AG04450 (cell line): ENCODE results near the gene CDX1. TPM values are rescaled to one million over a fixed set of nuclear protein-coding genes. Genes with fewer than 3 reads are reported as not detected.

Source experiments
- CTCF ChIA-PET: fragments of 300-600, 350-600 bp; formaldehyde crosslinking; extraction: SDS; loops from one replicate; lab custom pipeline; 2022; ENCODE audit warnings: antibody characterized with exemption, inconsistent platforms; lab: Charles Lee
- POLR2A ChIA-PET: fragments of 350-600 bp; formaldehyde crosslinking; extraction: SDS; loops from one replicate; lab custom pipeline; 2021; ENCODE audit warnings: antibody characterized with exemption, inconsistent platforms; lab: Yijun Ruan, JAX
- DNase-seq: peaks from one replicate; pipeline ENCODE4 v3.0.0-alpha.2; 2011; ENCODE audit warnings: low read depth, low spot score
- H3K27ac ChIP-seq: one replicate; pipeline ENCODE4 v1.5.1; 2012; ENCODE audit warnings: low read depth, low read length, control low read depth
- H3K27me3 ChIP-seq: one replicate; pipeline ENCODE4 v1.6.0; 2012; ENCODE audit warnings: low read length; ENCODE audit not compliant: control insufficient read depth, insufficient read depth
- H3K4me3 ChIP-seq: 2 replicates; pipeline ENCODE4 v1.5.1; 2011; ENCODE audit warnings: mild to moderate bottlenecking, low read depth, low read length, control low read depth
- H3K9me3 ChIP-seq: 2 replicates; pipeline ENCODE4 v1.5.1; 2012; ENCODE audit warnings: low read length; ENCODE audit not compliant: control insufficient read depth, insufficient read depth
- CTCF ChIP-seq: IDR thresholded peaks from 2 replicates; pipeline ENCODE4 v1.5.1; 2011; ENCODE audit warnings: low read depth, low read length, control low read depth, inconsistent platforms
- polyA plus RNA-seq: library from polyadenylated mRNA; depleted of rRNA; stranded (reverse); fragments of >200 nt; gene quantifications from 2 replicates; pipeline ENCODE4 v1.2.3, GENCODE V29; 2011

The CDX1 gene
- polyA plus RNA-seq, 1 experiment, result 0.30 TPM

GRCh38 chr5:150186897-150187296 lies 20.3 kb downstream of the CDX1 start:
- H3K27me3 ChIP-seq, result peaks cover 65% of the 10 kb centered on the region
- CTCF ChIA-PET, result interaction anchor here (1.5 kb wide), 1 partner anchor 11 kb away, joined by 3 read pairs; no protein-coding TSS in a partner anchor

GRCh38 chr5:150188146-150188842 lies 21.7 kb downstream of the CDX1 start:
- Histone ChIP-seq H3K9me3 (peaks cover 4% of the 10 kb centered on the region; the same call in 1 of the 2 replicates), H3K27me3 (peaks cover 72% of the 10 kb centered on the region), H3K4me3 (no peak overlapping the region), H3K27ac (no peak overlapping the region)
- DNase-seq, result no peak
- CTCF ChIA-PET, result no interaction called here
- no peak for TF ChIP-seq CTCF
- POLR2A ChIA-PET, result no interaction called here

More at GRCh38 chr5:150186897-150187296, 20.3 kb downstream of the CDX1 start:
- H3K9me3 ChIP-seq, result peaks cover 4% of the 10 kb centered on the region; the same call in 1 of the 2 replicates
- no peak overlapping the region for H3K27ac ChIP-seq
- no peak for TF ChIP-seq CTCF
- DNase-seq, result no peak
- no peak overlapping the region for H3K4me3 ChIP-seq
- POLR2A ChIA-PET, result no interaction called here

- POLR2A ChIA-PET, result no interaction called here
- CTCF ChIA-PET, result no interaction called here
- Histone ChIP-seq H3K4me3 (no peak overlapping the region), H3K27me3 (peaks cover 67% of the 10 kb centered on the region), H3K9me3 (peaks cover 4% of the 10 kb centered on the region; the same call in 1 of the 2 replicates), H3K27ac (no peak overlapping the region)
- no peak for TF ChIP-seq CTCF
- DNase-seq, result no peak
Observed at GRCh38 chr5:150189326-150189725, 22.7 kb downstream of the CDX1 start.

- DNase-seq, result no peak
- TF ChIP-seq CTCF, result no peak
- peaks cover 66% of the 10 kb centered on the region for H3K27me3 ChIP-seq
- H3K9me3 ChIP-seq, result peaks cover 4% of the 10 kb centered on the region; the same call in 1 of the 2 replicates
- no peak within 1 kb of the TSS for H3K27ac ChIP-seq
- ChIA-PET POLR2A (no interaction called here), CTCF (interaction anchor here (0.9 kb wide), 1 partner anchor 14 kb away, joined by 3 read pairs; no protein-coding TSS in a partner anchor)
- no peak within 1 kb of the TSS for H3K4me3 ChIP-seq
Observed at GRCh38 chr5:150189728-150190502, 23.3 kb downstream of the CDX1 start, which contains the start of gene SLC6A7. TSS of gene SLC6A7 (plus strand) at chr5:150190062. CDS start at chr5:150190328, 266 bp downstream.
